Measurements from ENCODE around the gene SKAP1.

Gene SKAP1

DNA sequence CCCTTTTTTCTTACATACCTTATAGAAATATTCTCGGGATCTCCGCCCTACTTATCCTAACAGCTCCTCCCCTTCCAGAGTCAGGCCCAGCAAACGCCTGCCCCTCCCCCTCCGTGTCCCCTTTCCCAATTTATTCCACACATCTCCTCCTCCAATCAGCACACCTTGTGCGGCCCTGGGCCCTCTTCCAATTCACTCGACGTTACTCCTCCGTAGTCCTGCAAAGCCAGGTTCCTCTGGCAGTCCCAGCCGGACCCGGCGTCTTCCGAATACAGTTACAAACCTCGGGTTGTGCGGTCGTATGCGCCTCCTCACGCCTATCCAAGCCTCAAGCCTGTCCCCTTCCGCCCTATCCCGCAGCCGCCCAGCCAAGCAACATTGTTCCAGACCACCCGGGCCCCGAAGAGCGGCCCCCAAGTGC lies 329.4 kb downstream of the SKAP1 start:
- DNase-seq (ENCODE audit: low spot score), result no peak
- no peak overlapping the region for H3K4ac ChIP-seq (ENCODE audit: low read length)
- H3K27me3 ChIP-seq (ENCODE audit: control insufficient read depth in 3 of 3, insufficient read depth in 3 of 3, low read depth in 1 of 3, low read length in 3 of 3), result no peaks in the 10 kb centered on the region

DNA sequence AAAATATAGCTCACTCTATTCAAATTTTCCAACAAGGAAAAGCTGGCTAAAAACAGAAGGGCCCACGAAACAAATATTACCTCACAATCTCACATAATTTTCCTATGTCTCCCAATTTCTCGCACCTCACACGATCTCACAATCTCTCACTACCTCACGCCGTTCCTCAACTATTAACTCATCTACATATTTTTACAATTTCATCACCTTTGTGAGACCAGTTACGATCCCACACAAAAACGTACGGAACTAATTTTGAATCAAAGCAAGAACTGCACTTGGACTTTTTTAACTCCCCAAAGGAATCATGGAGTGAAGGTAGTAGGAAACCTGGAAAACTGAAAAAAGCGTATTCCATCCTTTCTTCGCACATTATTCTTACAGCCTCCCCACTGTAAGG lies 329.9 kb downstream of the SKAP1 start:
- Histone ChIP-seq H2BK12ac (ENCODE audit: low read length) (no peak overlapping the region), H3K36me3 (replicated peaks in 1 of 2; ENCODE audit: control insufficient read depth in 2 of 2, insufficient read depth in 2 of 2, low read length in 2 of 2) (peaks cover 3 to 34% of the 10 kb centered on the region in 2 donors), H3K79me1 (ENCODE audit: low read depth, low read length) (peaks cover 3% of the 10 kb centered on the region), H3K9me3 (replicated peaks in 1 of 2; ENCODE audit: control insufficient read depth in 2 of 2, insufficient read depth in 1 of 2, low read depth in 1 of 2, low read length in 2 of 2) (peaks cover 0 to 3% of the 10 kb centered on the region in 2 donors), H3K27ac (replicated peaks; ENCODE audit: low read length) (peak overlapping the region; percentile 96), H2AK5ac (ENCODE audit: low read depth, low read length) (no peak overlapping the region), H2BK15ac (ENCODE audit: low read length) (no peak overlapping the region), H3K27me3 (ENCODE audit: control insufficient read depth in 3 of 3, insufficient read depth in 3 of 3, low read depth in 1 of 3, low read length in 3 of 3) (no peaks in the 10 kb centered on the region), H3K4me1 (ENCODE audit: control insufficient read depth in 2 of 2, insufficient read depth in 1 of 2, low read depth in 1 of 2, low read length in 2 of 2) (no peaks in the 10 kb centered on the region), H3K4me2 (ENCODE audit: insufficient read depth, low read length, poor library complexity, severe bottlenecking) (peak overlapping the region; percentile 73), H2AFZ (ENCODE audit: low read length) (peak overlapping the region; percentile 88), H3K18ac (ENCODE audit: low read length) (no peak overlapping the region), H3K14ac (ENCODE audit: low read length) (no peak overlapping the region), H2BK5ac (ENCODE audit: low read length) (peak overlapping the region; percentile 79), H3K4me3 (ENCODE audit: low read length in 2 of 2) (peak overlapping the region; percentile 83 to 95), H3K9ac (ENCODE audit: low read depth, low read length, poor library complexity) (no peak overlapping the region), H3K23ac (ENCODE audit: low read depth, low read length, poor library complexity) (no peak overlapping the region), H3K4ac (ENCODE audit: low read length) (no peak overlapping the region), H4K91ac (ENCODE audit: low read depth, low read length, poor library complexity) (no peak overlapping the region), H2BK120ac (ENCODE audit: low read depth, low read length) (no peak overlapping the region), H4K8ac (ENCODE audit: low read depth, low read length) (no peak overlapping the region)
- WGBS, 2 donors (ENCODE audit: extremely low coverage in 2 of 2, insufficient read length in 2 of 2, insufficient replicate concordance in 1 of 2), result 100% methylated on average over 2 to 4 of the region's 10 CpGs
- no peak for DNase-seq (ENCODE audit: low spot score)

More for the DNA sequence above, 329.4 kb downstream of the SKAP1 start:
- Histone ChIP-seq H4K91ac (ENCODE audit: low read depth, low read length, poor library complexity) (no peak overlapping the region), H3K4me1 (ENCODE audit: control insufficient read depth in 2 of 2, insufficient read depth in 1 of 2, low read depth in 1 of 2, low read length in 2 of 2) (no peaks in the 10 kb centered on the region), H3K23ac (ENCODE audit: low read depth, low read length, poor library complexity) (peak overlapping the region; percentile 70), H3K27ac (replicated peaks; ENCODE audit: low read length) (peak overlapping the region; percentile 96), H2BK5ac (ENCODE audit: low read length) (peak overlapping the region; percentile 79), H3K79me1 (ENCODE audit: low read depth, low read length) (peaks cover 3% of the 10 kb centered on the region), H2BK120ac (ENCODE audit: low read depth, low read length) (peak overlapping the region; percentile 66), H2BK12ac (ENCODE audit: low read length) (no peak overlapping the region), H3K9me3 (replicated peaks in 1 of 2; ENCODE audit: control insufficient read depth in 2 of 2, insufficient read depth in 1 of 2, low read depth in 1 of 2, low read length in 2 of 2) (peaks cover 0 to 3% of the 10 kb centered on the region in 2 donors), H3K4me2 (ENCODE audit: insufficient read depth, low read length, poor library complexity, severe bottlenecking) (peak overlapping the region; percentile 73), H3K36me3 (replicated peaks in 1 of 2; ENCODE audit: control insufficient read depth in 2 of 2, insufficient read depth in 2 of 2, low read length in 2 of 2) (peaks cover 3 to 30% of the 10 kb centered on the region in 2 donors), H2AFZ (ENCODE audit: low read length) (peak overlapping the region; percentile 88), H3K14ac (ENCODE audit: low read length) (peak overlapping the region; percentile 97), H3K4me3 (ENCODE audit: low read length in 2 of 2) (peak overlapping the region; percentile 83 to 95), H2AK5ac (ENCODE audit: low read depth, low read length) (no peak overlapping the region), H2BK15ac (ENCODE audit: low read length) (no peak overlapping the region), H3K9ac (ENCODE audit: low read depth, low read length, poor library complexity) (peak overlapping the region; percentile 94), H3K18ac (ENCODE audit: low read length) (peak overlapping the region; percentile 96), H4K8ac (ENCODE audit: low read depth, low read length) (no peak overlapping the region)
- no CpG with 5 or more reads among the region's 23 CpGs for WGBS, 2 donors (ENCODE audit: extremely low coverage in 2 of 2, insufficient read length in 2 of 2, insufficient replicate concordance in 1 of 2)

DNA sequence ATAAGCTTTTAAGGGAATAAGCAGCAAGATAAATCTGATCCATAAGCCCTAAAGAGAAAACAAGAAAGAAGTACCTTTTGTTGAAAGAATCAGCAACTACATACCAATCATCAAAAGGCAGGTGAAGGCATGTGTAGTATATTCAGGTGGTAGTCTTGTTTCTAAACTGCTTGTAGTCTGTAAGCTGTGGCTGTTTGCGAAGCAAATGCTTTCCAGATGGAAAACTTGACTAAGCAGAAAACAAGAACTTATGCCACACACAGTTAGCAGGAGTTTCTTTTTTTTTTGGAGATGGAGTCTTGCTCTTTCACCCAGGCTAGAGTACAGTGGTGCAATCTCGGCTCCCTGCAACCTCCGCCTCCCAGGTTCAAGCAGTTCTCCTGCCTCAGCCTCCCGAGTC lies 334.4 kb downstream of the SKAP1 start:
- Histone ChIP-seq H3K27ac (replicated peaks; ENCODE audit: low read length) (no peak overlapping the region), H3K36me3 (replicated peaks in 1 of 2; ENCODE audit: control insufficient read depth in 2 of 2, insufficient read depth in 2 of 2, low read length in 2 of 2) (peaks cover 3 to 67% of the 10 kb centered on the region in 2 donors), H3K79me1 (ENCODE audit: low read depth, low read length) (peaks cover 4% of the 10 kb centered on the region), H3K27me3 (ENCODE audit: control insufficient read depth in 3 of 3, insufficient read depth in 3 of 3, low read depth in 1 of 3, low read length in 3 of 3) (no peaks in the 10 kb centered on the region), H4K91ac (ENCODE audit: low read depth, low read length, poor library complexity) (no peak overlapping the region), H3K23ac (ENCODE audit: low read depth, low read length, poor library complexity) (no peak overlapping the region), H3K4me2 (ENCODE audit: insufficient read depth, low read length, poor library complexity, severe bottlenecking) (no peak overlapping the region), H3K4me3 (ENCODE audit: low read length in 2 of 2) (no peak overlapping the region), H3K9ac (ENCODE audit: low read depth, low read length, poor library complexity) (no peak overlapping the region), H4K8ac (ENCODE audit: low read depth, low read length) (no peak overlapping the region), H2AFZ (ENCODE audit: low read length) (no peak overlapping the region), H3K4me1 (ENCODE audit: control insufficient read depth in 2 of 2, insufficient read depth in 1 of 2, low read depth in 1 of 2, low read length in 2 of 2) (no peaks in the 10 kb centered on the region), H2AK5ac (ENCODE audit: low read depth, low read length) (no peak overlapping the region), H2BK15ac (ENCODE audit: low read length) (no peak overlapping the region), H2BK12ac (ENCODE audit: low read length) (no peak overlapping the region), H3K4ac (ENCODE audit: low read length) (no peak overlapping the region), H3K14ac (ENCODE audit: low read length) (no peak overlapping the region), H3K9me3 (replicated peaks in 1 of 2; ENCODE audit: control insufficient read depth in 2 of 2, insufficient read depth in 1 of 2, low read depth in 1 of 2, low read length in 2 of 2) (peaks cover 0 to 3% of the 10 kb centered on the region in 2 donors), H2BK120ac (ENCODE audit: low read depth, low read length) (no peak overlapping the region), H3K18ac (ENCODE audit: low read length) (no peak overlapping the region), H2BK5ac (ENCODE audit: low read length) (no peak overlapping the region)
- no peak for DNase-seq (ENCODE audit: low spot score)
- WGBS, 2 donors (ENCODE audit: extremely low coverage in 2 of 2, insufficient read length in 2 of 2, insufficient replicate concordance in 1 of 2), result no CpG with 5 or more reads among the region's 4 CpGs

DNA sequence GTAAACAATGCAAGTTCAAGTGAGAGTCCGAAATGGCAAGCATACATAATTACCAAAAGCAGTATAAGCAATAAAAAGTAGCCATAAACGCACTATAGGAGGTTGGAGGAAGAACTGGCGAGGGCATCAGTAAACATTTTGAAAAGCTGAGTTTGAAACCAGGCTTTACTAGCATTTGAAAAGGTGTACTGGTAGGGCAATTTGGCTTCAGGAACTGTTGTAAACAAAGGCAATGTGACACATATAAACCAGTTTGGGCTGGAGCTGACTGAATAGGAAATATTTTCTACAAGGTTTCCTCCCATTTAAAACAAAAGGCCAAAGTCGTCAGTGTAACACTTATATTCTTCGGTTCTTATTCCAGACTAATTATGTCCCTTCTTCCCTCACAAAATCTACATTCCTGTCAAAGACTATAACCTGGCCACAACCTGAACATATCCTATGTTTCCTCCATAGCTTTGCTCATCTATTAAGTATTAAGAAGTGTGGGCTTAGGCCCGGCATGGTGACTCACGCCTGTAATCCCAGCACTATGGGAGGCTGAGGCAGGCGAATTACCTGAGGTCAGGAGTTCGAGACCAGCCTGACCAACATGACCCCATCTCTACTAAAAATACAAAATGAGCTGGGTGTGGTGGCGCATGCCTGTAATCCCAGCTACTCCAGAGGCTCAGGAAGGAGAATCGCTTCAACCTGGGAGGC lies 336.5 kb downstream of the SKAP1 start:
- H3K9ac ChIP-seq (ENCODE audit: low read depth, low read length, poor library complexity), result no peak overlapping the region
- H4K91ac ChIP-seq (ENCODE audit: low read depth, low read length, poor library complexity), result no peak overlapping the region
- H3K4me3 ChIP-seq (ENCODE audit: low read length in 2 of 2), result no peak overlapping the region
- no peak overlapping the region for H3K4me2 ChIP-seq (ENCODE audit: insufficient read depth, low read length, poor library complexity, severe bottlenecking)
- H4K8ac ChIP-seq (ENCODE audit: low read depth, low read length), result no peak overlapping the region
- no CpG with 5 or more reads among the region's 11 CpGs for WGBS, 2 donors (ENCODE audit: extremely low coverage in 2 of 2, insufficient read length in 2 of 2, insufficient replicate concordance in 1 of 2)
- no peak overlapping the region for H3K27ac ChIP-seq (replicated peaks; ENCODE audit: low read length)
- no peak overlapping the region for H3K14ac ChIP-seq (ENCODE audit: low read length)
- no peak overlapping the region for H2AK5ac ChIP-seq (ENCODE audit: low read depth, low read length)
- H3K27me3 ChIP-seq (ENCODE audit: control insufficient read depth in 3 of 3, insufficient read depth in 3 of 3, low read depth in 1 of 3, low read length in 3 of 3), result no peaks in the 10 kb centered on the region
- no peak for DNase-seq (ENCODE audit: low spot score)
- no peak overlapping the region for H3K23ac ChIP-seq (ENCODE audit: low read depth, low read length, poor library complexity)
- H3K18ac ChIP-seq (ENCODE audit: low read length), result no peak overlapping the region
- no peak overlapping the region for H2BK15ac ChIP-seq (ENCODE audit: low read length)
- H2BK120ac ChIP-seq (ENCODE audit: low read depth, low read length), result no peak overlapping the region
- H3K4me1 ChIP-seq (ENCODE audit: control insufficient read depth in 2 of 2, insufficient read depth in 1 of 2, low read depth in 1 of 2, low read length in 2 of 2), result no peaks in the 10 kb centered on the region
- H2AFZ ChIP-seq (ENCODE audit: low read length), result no peak overlapping the region
- H2BK12ac ChIP-seq (ENCODE audit: low read length), result no peak overlapping the region
- H3K9me3 ChIP-seq (replicated peaks in 1 of 2; ENCODE audit: control insufficient read depth in 2 of 2, insufficient read depth in 1 of 2, low read depth in 1 of 2, low read length in 2 of 2), result no peaks in the 10 kb centered on the region
- H2BK5ac ChIP-seq (ENCODE audit: low read length), result no peak overlapping the region
- peaks cover 4% of the 10 kb centered on the region for H3K79me1 ChIP-seq (ENCODE audit: low read depth, low read length)
- H3K36me3 ChIP-seq (replicated peaks in 1 of 2; ENCODE audit: control insufficient read depth in 2 of 2, insufficient read depth in 2 of 2, low read length in 2 of 2), result peaks cover 3 to 70% of the 10 kb centered on the region in 2 donors
- H3K4ac ChIP-seq (ENCODE audit: low read length), result no peak overlapping the region
